TTC549 (cell line): ENCODE results near the gene TXN2.

Experiments
- FAIRE-seq: peaks from 2 replicates; lab custom pipeline; 2012; peaks lifted over from hg19 to GRCh38; lab: Jason Lieb, UNC

Gene TXN2

DNA sequence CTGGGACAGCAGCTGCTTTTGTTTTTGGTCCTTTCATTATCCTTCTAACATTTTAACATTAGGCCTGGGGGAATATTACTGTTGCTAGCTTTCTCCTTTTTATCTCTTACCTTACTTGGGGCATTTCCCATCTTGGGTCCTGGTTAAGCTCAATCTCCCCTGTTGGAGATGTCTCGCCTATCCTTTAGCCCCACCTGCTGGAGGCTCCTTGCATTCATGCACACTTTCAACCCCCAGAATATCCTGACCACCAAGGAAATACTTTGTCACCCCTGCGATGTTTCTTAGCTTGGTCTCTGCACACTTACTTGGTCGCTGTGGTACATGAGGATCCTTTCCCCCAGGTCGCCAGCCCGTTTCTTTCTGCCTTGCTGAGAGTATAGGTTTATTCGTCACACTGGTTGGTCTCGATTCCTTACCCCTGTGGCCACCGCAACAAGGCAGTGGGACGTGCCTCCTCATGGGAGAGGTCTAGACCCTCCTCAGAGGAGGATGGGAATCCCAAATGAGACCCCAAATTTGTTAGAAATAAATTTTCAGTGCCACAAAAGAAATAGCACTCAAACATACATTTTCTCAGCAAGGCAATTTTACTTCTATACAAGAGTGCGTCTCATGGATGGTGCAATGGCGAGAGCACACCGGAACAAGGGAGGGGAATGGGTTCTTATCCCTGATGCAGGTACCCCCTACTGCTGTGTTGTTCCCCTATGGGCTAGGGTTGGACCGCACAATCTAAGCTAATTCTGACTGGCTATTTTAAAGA is 5.4 kb upstream of the TXN2 start:
- FAIRE-seq: no peak

DNA sequence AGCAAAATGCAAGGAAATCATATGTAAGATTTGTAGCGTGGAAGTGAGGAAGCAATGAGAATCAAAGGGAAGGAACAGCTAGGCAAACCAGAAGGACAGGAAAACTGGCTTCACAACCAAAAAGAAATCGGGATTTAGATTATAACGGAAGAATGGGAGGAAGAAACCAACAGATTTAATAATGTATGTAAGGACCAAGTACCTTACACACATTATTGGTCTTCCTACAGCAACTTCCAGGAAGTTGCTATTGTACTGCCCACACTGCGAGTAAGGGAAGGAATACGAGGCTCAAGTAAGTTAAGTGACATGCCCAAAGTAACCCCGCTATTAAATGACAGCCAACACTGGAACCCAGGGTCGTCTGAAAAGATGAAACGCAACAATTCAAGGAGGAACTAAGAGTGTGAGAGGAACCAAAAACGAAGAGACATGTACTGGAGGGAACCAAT is 473 bp downstream of the TXN2 start:
- no peak for FAIRE-seq

DNA sequence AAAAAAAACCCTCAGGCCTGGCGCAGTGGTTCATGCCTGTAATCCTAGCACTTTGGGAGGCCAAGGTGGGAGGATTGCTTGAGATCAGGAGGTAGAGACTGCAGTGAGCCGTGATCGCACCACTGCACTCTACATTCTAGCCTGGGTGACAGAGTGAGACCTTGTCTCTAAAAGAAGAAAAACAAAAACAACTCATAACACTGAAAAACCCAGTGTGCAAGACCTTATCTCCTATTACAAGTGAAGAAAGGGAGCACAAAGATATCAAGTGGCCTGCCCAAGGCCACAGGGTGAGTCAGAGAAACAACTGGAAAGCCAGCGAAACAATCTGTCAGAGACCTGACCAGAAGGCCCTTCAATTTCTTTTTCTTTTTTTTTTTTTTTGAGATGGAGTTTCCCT is 2.5 kb downstream of the TXN2 start:
- FAIRE-seq: no peak

DNA sequence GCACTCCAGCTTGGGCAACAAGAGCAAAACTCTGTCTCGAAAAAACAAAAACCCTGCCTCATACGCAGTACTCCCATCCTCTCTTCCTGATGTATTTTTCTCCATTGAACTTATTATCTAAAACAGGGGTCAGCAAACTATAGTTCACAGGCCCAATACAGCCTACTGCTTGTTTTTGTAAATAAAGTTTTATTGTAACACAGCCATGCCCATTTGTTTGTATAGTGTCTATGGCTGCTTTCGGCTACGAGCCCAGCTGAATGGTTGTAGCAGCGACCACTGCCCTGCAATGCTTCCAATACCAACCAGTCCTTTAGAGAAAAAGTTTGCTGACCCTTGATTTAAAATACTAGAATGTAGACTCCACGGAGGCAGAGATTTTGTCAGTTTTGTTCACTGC is 6.1 kb downstream of the TXN2 start:
- FAIRE-seq: no peak

DNA sequence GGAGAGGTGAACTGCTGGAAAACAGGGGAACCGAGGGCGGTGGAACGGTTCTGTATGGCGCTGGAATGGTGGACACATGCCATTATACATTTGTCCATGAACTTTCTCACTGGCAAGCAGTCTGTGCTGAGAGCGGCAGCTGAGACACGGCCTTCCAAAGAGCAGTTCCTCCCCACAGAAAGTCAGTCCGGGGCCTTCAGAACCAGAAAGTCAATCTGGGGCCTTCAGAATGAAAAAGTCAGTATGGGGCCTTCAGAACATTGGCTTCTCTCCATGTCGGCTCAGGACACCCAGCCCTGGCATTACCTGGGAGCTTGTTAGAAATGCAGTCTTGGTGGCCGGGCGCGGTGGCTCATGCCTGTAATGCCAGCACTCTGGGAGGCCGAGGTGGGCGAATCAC is 8.8 kb downstream of the TXN2 start:
- no peak for FAIRE-seq

DNA sequence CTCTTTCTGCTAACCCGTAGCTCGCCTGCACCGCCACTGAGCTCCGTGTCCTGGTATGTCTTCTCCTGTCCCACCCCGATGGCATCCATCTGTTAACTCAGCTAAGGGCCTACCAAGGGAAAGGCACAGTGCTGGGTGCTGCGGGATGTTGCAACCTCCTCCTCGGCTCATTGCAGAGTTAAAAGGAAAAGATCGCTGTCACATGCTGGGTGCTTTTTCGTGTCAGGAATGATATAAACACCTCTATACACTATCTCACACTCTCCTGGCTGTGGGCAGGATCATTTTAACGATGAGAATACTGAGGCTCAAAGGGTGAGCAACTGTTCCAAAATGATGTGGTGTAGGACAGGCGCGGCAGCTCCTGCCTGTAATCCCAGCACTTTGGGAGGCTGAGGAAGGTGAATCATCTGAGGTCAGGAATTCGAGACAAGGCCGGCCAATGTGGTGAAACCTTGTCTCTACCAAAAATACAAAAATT is 10.1 kb downstream of the TXN2 start:
- no peak for FAIRE-seq

DNA sequence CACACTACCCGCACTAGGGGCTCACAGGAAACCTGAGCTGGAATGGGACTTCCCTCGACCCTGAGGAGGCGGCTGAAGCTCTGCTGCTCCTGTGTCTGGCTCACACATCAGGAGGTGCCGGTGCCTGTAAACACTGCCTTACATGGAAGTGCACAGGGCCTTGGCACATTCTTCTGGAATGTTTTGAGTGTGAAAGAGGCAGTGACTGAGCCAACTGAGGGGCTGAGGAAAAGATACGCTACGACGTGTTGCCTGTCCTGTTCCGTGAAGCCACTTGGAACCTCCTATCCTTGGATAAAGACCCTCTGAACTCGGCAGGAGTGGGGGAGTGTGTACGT is 10.5 kb downstream of the TXN2 start:
- no peak for FAIRE-seq

DNA sequence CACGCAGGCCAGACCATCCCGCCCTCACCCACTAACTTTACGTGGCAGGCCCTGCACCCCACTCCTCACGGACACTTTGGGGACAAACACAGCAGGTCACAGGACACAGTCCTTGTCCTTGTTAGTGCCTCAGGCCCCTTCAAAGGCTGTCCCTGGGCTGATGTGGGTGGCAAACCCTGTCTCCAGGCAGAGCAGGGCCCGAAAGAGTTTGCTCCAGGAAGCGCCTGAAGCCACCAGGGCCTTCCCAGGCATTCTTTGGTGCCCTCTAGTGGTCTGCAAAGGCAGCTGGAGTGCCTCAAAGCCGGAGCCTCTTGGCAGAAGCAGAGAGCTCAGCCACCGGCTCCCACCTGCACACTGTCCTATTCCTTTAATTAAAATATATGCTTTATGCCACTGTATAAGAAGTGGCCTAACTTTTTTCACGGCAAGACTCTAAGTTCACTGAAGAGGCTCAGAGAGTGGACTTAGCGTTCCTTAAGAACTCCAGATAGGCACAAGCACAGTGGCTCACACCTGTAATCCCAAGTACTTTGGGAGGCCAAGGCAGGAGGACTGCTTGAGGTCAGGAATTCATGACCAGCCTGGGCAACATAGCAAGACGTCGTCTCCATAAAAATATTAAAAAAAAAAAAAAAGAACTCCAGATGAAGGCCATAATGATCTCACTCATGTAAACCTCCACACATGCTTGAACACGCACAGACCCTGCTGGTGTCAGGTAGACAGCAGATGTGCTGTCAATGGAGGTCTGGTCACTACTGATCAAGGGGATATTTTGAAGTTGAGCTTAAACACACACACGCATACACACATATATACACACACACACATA is 11.1 kb downstream of the TXN2 start:
- FAIRE-seq: no peak

DNA sequence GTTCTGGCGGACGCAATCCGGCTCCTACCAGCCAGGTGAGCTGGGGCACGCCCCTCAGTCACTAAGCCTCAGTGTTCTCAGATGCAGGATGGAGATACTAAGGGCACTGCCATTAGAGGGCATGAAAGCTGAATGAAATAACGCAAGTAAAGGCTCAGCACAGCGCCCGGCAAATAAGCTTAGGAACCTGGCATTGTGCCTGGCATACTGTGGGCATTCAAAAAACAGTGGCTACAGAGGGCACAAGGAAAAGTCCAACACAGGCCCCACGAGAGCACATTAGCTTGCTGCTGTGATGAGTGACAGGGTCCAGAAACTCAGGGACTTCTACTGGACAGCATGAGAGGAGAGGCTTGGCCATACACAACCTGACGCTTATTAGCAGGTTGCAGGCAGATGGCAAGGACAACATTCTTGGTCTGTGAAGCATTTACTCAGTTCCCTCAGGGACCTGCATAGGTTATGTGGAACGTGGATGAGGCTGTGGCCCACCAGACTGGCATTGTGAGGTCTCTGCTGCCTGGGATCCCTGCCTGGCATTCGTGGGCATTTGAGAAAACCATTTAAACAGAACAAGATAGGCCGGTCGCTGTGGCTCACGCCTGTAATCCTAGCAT is 12.2 kb downstream of the TXN2 start:
- FAIRE-seq: no peak

DNA sequence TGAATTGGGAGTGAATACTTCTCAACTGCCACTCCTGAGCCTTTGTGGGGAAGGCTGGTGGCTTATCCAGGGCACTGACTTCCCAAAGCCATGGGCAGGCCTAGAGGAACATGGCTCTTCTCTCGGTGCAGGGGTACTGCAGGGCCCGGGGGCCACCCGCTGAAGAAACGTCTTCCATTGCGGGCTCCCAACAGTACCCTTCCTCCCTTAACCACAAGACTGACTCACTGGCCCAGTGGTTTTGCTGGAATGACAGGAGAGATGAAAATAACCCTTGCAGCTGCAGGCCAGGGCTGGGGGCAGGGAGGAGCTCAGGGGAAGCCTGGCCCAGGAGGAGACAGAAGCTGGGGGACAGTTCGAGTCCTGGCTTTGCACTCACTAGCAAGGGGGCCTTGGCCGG is 13.5 kb downstream of the TXN2 start:
- no peak for FAIRE-seq

DNA sequence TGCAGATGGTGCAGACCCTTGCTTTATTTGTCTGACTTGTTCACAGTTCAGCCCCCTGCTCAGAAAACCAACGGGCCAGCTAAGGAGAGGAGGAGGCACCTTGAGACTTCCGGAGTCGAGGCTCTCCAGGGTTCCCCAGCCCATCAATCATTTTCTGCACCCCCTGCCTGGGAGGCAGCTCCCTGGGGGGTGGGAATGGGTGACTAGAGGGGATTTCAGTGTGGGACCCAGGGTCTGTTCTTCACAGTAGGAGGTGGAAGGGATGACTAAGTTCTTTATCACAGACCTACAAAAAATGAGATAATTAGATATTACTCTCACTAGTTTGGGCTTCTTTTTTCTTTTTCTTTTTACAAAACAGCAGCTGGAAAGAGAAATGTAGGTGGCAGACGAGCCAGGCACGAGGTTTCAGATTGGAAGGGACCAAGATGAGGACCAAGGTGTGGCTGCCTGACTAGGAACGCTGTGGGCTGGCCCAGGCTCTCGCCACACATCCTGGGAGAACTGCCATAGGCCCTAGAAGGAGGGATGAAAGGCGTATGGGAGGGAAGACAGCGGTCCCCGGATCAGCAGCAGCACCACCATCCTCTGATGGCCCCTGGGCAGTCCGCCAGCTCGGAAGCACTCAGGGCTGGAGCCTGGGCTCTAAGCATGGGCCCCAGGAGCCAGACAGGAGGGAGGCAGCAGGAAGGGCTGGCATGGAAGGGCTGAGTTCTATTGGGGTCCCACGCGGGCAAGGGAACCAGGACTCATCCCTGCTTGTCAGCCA is 14.2 kb downstream of the TXN2 start:
- FAIRE-seq: no peak

DNA sequence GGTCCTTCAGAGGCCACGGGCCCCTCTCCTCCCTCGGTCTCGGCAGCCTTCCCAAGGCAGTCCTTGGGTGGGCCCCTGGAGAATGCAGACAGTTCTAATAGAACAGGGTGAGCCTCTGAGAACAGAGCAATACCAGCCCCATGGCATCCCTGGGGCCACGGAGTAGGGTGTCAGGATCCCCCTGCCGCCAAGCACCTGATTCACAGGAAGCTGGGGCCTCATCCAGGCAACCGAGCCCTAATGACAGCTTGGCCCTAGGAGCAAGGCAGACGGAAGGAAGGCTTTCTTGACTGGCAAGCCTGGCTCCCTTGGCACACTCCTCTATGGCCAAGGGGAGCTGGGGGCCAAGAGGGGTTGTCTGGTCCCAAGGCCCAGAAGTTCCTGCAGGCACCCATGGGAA is 15.2 kb downstream of the TXN2 start:
- no peak for FAIRE-seq

DNA sequence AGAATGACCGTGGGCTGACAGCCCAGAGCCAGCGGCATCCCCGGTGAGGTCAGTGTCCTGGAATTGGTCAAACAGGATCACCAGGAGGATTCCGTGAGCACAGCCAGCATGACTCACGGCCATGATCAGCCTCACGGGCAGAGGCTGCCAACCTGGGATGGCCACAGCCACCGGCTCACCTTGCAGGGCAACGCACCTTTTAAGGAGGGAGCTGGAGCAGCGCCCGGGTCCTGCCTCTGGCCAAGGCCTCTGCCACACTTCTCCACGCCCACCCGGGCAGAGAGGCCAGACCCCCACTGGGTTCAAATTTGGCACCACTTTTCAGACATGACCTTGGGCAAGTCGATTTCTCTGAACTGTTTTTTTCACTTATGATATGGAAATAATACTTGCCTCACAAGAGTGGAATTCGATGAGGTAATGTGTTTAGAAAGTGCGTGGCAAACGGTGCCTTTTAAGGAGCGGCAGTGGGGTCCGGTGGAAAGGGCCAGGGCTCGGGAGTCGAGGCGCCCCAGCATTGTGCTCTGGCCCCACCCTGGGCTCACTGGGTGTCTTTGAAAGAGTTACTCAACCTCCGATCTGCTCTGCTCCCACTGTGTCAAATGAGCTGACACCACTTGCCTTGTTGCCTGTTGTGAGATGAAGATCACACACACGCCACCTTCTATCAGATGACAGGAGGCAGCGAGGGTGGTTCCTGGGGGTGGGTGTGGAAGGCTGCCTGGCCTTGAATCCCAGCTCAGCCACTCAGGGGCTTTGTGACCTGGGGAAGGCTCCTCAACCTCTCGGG is 16.0 kb downstream of the TXN2 start:
- no peak for FAIRE-seq

DNA sequence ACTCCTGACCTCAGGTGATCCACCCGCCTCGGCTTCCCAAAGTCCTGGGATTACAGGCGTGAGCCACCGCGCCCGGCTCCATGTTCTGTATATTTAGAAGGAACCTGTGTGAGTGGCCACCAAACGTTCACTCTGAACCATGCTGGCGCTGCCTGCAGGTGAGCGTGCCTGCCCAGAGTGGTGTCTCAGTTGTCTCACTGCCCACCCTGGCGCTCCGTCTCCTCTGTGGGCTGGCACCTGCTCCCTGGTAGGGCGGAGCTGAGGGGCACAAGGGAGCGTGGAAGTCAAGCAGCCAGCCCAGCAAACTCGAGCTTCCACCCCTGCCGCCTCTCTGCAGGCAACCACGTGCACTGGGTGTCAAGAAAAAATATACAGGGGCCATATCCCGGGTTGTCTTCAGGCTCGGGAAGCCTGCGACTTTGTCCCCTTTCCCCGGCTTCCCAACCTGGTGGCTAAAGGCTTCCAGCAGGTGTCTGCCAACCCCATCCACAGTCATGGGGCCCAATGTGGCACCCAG is 16.7 kb downstream of the TXN2 start:
- no peak for FAIRE-seq

DNA sequence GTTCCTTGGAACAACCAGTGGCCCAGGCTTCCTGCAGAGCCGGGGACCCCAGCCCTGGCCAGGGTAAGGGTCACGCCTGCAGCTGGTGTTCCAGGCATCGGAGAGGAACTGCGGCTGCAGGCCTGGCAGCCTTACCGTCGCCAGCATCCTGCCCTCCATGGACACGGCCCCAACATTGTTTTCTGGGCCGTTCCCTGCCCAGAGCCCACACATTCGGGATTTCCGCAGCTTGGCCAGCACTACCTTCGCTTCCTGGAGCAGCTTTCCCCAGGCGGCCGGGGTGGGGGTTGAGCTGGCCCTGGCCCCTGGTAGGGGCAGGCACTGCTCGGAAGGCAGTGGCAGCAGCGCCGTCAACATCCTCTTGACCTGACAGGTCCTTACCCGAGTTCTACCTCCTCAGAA is 17.7 kb downstream of the TXN2 start:
- FAIRE-seq: no peak

DNA sequence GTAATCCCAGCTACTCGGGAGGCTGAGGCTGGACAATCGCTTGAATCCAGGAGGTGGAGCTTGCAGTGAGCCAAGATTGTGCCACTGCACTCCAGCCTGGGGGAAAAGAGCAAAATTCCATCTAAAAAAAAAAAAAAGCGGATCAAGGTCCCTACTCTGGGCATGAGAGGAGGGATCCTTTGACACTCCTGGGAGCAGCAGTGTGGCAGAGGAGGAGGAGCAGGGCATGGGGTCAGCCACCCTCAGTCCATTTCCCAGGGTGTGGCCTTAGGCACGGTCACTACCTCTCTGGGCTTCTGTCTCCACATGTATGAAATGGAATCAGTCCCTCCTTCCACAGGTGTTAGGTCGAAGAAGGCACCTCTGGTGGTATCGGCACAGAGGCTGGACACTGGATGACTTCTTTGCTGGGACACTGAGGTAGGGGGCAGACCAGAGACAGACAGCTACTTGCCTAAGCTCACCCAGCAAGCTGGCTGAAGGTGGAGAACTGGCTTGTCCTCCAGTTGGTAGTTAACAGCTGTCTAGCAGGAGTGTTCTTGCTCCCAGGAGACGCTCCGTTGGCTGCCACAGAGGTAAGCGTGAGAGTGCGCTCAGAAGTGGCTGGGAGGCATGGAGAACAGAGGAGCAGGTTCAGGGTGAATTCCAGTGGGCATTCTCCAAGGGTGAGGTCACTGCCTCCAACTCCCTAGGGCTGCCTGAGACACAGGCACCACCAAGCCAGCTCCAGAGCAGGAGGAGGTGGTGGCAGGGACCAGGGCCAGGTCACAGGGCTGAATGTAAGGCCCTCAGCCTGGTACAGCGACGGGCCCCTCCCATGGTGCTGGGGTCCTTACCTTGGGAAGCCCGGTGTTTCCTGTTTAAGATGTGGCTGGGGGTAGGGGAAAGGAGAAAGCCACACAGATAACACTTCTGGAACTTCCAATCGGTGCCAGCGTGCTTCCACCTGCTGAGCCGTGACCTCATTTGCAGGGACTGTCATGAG is 19.5 kb downstream of the TXN2 start:
- FAIRE-seq: no peak

DNA sequence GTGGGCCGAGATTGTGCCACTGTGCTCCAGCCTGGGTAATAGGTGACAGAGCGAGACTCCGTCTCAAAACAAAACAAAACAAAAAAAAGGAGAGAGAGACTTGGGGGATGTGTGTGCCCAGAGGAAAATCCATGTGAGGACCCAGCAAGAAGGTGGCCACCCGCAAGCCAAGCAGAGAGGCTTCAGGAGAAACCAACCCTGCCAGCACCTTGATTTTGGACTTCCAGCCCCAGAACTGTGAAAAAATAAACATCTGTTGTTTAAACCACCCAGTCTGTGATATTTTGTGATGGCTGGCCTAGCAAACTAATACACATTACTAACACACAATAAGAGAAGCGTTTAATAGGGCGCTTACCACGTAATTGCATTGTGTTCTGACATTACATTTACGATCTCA is 21.2 kb downstream of the TXN2 start:
- FAIRE-seq: no peak

DNA sequence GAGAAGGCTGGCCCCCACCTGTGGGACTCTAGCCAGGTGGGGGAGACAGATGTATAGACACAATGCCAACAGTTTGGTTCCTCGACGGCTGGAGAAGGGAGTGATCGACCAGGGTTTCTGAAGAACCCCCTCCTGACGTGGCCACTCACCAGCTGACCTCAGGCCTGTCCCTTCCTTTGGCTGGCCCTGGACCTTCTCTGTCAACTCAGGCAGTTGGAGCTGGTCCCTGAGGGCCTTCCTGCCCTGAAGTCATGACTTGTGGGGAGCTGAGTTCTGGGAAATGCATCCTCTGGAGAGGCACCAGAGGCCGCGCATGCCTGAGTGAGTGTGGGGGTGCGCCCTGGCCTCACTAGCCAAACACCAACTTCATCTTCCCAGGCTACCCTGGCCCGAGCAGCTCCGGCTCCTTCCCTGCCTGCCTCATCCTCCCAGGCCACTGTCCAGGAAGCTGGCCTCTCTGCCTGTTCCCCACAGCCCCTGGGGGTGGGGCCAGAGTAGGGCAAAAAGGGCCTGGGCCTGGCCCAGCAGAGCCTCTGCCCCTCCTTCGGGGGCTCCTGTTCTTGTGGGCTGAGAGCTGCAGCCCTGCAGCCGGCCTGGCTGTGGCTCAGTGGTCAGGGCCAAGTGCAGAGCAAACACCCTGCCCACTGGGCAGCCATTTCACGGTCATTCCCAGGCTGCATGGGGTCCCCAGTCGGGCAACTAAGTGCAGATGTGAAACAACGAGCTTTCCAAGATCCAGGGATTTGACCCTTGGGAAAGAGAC is 23.6 kb downstream of the TXN2 start:
- FAIRE-seq: no peak

DNA sequence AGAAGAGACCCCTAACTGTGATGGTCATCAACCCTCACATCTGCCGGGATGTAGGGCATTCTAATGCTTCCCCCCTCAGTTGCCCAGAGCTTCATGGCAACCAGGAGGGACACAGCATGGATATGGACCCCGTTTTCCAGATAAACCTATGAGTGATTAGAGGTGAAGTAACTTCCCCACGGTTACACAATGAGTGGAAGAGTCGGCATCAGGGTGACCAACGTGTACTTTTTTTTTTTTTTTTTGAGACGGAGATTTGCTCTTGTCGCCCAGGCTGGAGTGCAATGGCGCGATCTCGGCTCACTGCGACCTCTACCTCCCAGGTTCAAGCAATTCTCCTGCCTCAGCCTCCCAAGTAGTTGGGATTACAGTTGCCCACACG is 25.0 kb downstream of the TXN2 start:
- FAIRE-seq: no peak
